ENCODE measurements around the gene PIK3C3.

PIK3C3 gene

GRCh38 chr18:42052122-42052708, 97.2 kb downstream of the PIK3C3 start:
- Histone ChIP-seq H3K4me3 (no peak overlapping the region), H3K9me3 (no peaks in the 10 kb centered on the region), H3K27me3 (no peaks in the 10 kb centered on the region), H3K36me3 (peaks cover 10 to 32% (median 13%) of the 10 kb centered on the region in 3 donors), H3K4me1 (no peaks in the 10 kb centered on the region), H3K27ac (no peak overlapping the region)
- no peak for TF ChIP-seq CTCF (IDR thresholded peaks at IDR 0.05)
- no peak for DNase-seq
- intact Hi-C loops (cut with DNase I; ENCODE audit: low total_unique reads): no loop called here

- peaks cover 10 to 32% (median 13%) of the 10 kb centered on the region in 3 donors for H3K36me3 ChIP-seq
- peak in 1 of 2 donors; percentile 41 for DNase-seq
- no peaks in the 10 kb centered on the region for H3K27me3 ChIP-seq
- TF ChIP-seq CTCF (IDR thresholded peaks at IDR 0.05): peak; percentile 58 to 72
- H3K4me3 ChIP-seq: no peak overlapping the region
- intact Hi-C loops (cut with DNase I; ENCODE audit: low total_unique reads): no loop called here
- H3K27ac ChIP-seq: no peak overlapping the region
- H3K9me3 ChIP-seq: no peaks in the 10 kb centered on the region
- no peaks in the 10 kb centered on the region for H3K4me1 ChIP-seq
Measured at GRCh38 chr18:42053188-42053781, 98.3 kb downstream of the PIK3C3 start.

GRCh38 chr18:42064109-42064508, 109.1 kb downstream of the PIK3C3 start:
- Histone ChIP-seq H3K9me3 (no peaks in the 10 kb centered on the region), H3K27me3 (no peaks in the 10 kb centered on the region), H3K36me3 (peaks cover 18 to 46% (median 38%) of the 10 kb centered on the region in 3 donors), H3K4me3 (no peak overlapping the region), H3K4me1 (no peaks in the 10 kb centered on the region), H3K27ac (no peak overlapping the region)
- intact Hi-C loops (cut with DNase I; ENCODE audit: low total_unique reads): no loop called here
- no peak for DNase-seq
- TF ChIP-seq CTCF (IDR thresholded peaks at IDR 0.05): no peak

GRCh38 chr18:42067518-42067917, 112.5 kb downstream of the PIK3C3 start:
- Histone ChIP-seq H3K27ac (no peak overlapping the region), H3K4me3 (no peak overlapping the region), H3K27me3 (no peaks in the 10 kb centered on the region), H3K9me3 (no peaks in the 10 kb centered on the region), H3K4me1 (no peaks in the 10 kb centered on the region), H3K36me3 (peaks cover 25 to 62% (median 52%) of the 10 kb centered on the region in 3 donors)
- no peak for DNase-seq
- TF ChIP-seq CTCF (IDR thresholded peaks at IDR 0.05): no peak
- intact Hi-C loops (cut with DNase I; ENCODE audit: low total_unique reads): no loop called here

- intact Hi-C loops (cut with DNase I; ENCODE audit: low total_unique reads): no loop called here
- Histone ChIP-seq H3K27ac (no peak overlapping the region), H3K36me3 (peaks cover 25 to 67% (median 55%) of the 10 kb centered on the region in 3 donors)
Measured at GRCh38 chr18:42068030-42068429, 113.0 kb downstream of the PIK3C3 start.

More at GRCh38 chr18:42068030-42068429, 113.0 kb downstream of the PIK3C3 start:
- Histone ChIP-seq H3K4me3 (no peak overlapping the region), H3K4me1 (no peaks in the 10 kb centered on the region), H3K9me3 (no peaks in the 10 kb centered on the region), H3K27me3 (no peaks in the 10 kb centered on the region)
- TF ChIP-seq CTCF (IDR thresholded peaks at IDR 0.05): no peak
- DNase-seq: no peak

Data from tibial artery (tissue), 4 donors.